HCT116 (cell line): Measurements from ENCODE around the gene NOL4L. TPM values are rescaled to one million over a fixed set of nuclear protein-coding genes. Genes with fewer than 3 reads are reported as not detected.

Source experiments
- ATAC-seq: fragments of 200-7000 bp; cut with Tn5 transposase; 2 replicates; pipeline ENCODE4 v1.9.1; 2020; ENCODE audit warnings: mild to moderate bottlenecking, moderate library complexity
- BruUV-seq: library from RNA; stranded (reverse); fragments of 400-500 nt; replicated peaks from 2 replicates; lab custom pipeline; 2021; lab: Mats Ljungman, UMichigan
- CTCF ChIA-PET: fragments of 300-600 bp; sonication (Branson Sonifier 250); formaldehyde crosslinking; loops from one replicate; lab custom pipeline; 2021; ENCODE audit warnings: antibody characterized with exemption; lab: Charles Lee
- POLR2A ChIA-PET: fragments of 300-600, 350-600 bp; sonication (Branson Sonifier 250); formaldehyde crosslinking; loops from one replicate; lab custom pipeline; 2021; ENCODE audit warnings: antibody characterized with exemption; lab: Charles Lee
- RAD21 ChIA-PET, 2 experiments: fragments of 300-600 bp; sonication (Branson Sonifier 250); formaldehyde crosslinking; loops; one replicate each; lab custom pipeline; 2023; ENCODE audit warnings: low total read pairs in 2 of 2; ENCODE audit not compliant: uncharacterized antibody in 2 of 2, unreplicated experiment in 2 of 2, low non-redundant PET in 1 of 2; lab: Charles Lee
- DNase-seq: peaks from one replicate; pipeline ENCODE4 v3.0.0-alpha.2; 2010; ENCODE audit warnings: low read depth, low spot score
- H2AFZ ChIP-seq: fragments of 200-600 bp; shearing (Covaris generic), sonication (generic); 2 replicates; pipeline ENCODE4 v1.6.1; 2017; ENCODE audit warnings: low read depth, mixed run types, mixed read lengths, antibody characterized with exemption, low read length; ENCODE audit not compliant: poor library complexity, severe bottlenecking
- H3K27ac ChIP-seq: 2 replicates; pipeline ENCODE4 v1.5.1; 2012; ENCODE audit warnings: low read depth, low read length
- H3K27me3 ChIP-seq: fragments of 200-600 bp; sonication (generic); 2 replicates; pipeline ENCODE4 v1.6.1; 2016; ENCODE audit warnings: mixed run types, low read length, mixed read lengths; ENCODE audit not compliant: insufficient read depth
- H3K36me3 ChIP-seq, 2 experiments: fragments of 200-500 bp in 1 of 2; fragments of 200-600 bp in 1 of 2; sonication (Bioruptor generic) in 1 of 2; sonication (generic) in 1 of 2; 2 replicates each; pipeline versions ENCODE4 v1.5.1 to v1.6.1; 2014 to 2016; ENCODE audit warnings: low read length in 2 of 2, inconsistent platforms in 1 of 2, mixed read lengths in 1 of 2, mixed run types in 1 of 2; ENCODE audit not compliant: insufficient read depth in 2 of 2, control insufficient read depth in 1 of 2
- H3K4me1 ChIP-seq, 2 experiments: fragments of 200-600 bp in 1 of 2; sonication (generic) in 1 of 2; 2 replicates each; pipeline versions ENCODE4 v1.5.1 to v1.6.1; 2012 to 2017; ENCODE audit warnings: low read length in 2 of 2, inconsistent platforms in 1 of 2, mild to moderate bottlenecking in 1 of 2, mixed read lengths in 1 of 2, mixed run types in 1 of 2, moderate library complexity in 1 of 2; ENCODE audit not compliant: insufficient read depth in 2 of 2, control insufficient read depth in 1 of 2
- H3K4me2 ChIP-seq: fragments of 200-600 bp; sonication (generic); 2 replicates; pipeline ENCODE4 v1.6.1; 2017; ENCODE audit warnings: mixed run types, low read length, mixed read lengths
- H3K4me3 ChIP-seq, 2 experiments: fragments of 200-600 bp in 1 of 2; sonication (generic) in 1 of 2; replicated peaks in 1 of 2; 2 replicates each; pipeline ENCODE4 v1.5.1; 2011 to 2016; ENCODE audit warnings: low read length in 2 of 2, control low read depth in 1 of 2, low read depth in 1 of 2, mild to moderate bottlenecking in 1 of 2, mixed read lengths in 1 of 2, mixed run types in 1 of 2
- H3K79me2 ChIP-seq: fragments of 200-600 bp; sonication (generic); 2 replicates; pipeline ENCODE4 v1.6.1; 2017; ENCODE audit warnings: mild to moderate bottlenecking, mixed run types, low read length, moderate library complexity, mixed read lengths; ENCODE audit not compliant: insufficient read depth
- H3K9ac ChIP-seq: fragments of 200-600 bp; sonication (generic); 2 replicates; pipeline ENCODE4 v1.6.1; 2016; ENCODE audit warnings: low read length, mixed read lengths
- H3K9me2 ChIP-seq: fragments of 200-600 bp; sonication (generic), shearing (Covaris generic); 2 replicates; pipeline ENCODE4 v1.6.1; 2017; ENCODE audit warnings: mixed run types, mild to moderate bottlenecking, moderate library complexity; ENCODE audit not compliant: insufficient read depth
- H3K9me3 ChIP-seq, 2 experiments: fragments of 200-500 bp in 1 of 2; fragments of 200-600 bp in 1 of 2; sonication (Bioruptor generic) in 1 of 2; sonication (generic) in 1 of 2; 2 replicates each; pipeline ENCODE4 v1.6.1; 2014 to 2017; ENCODE audit warnings: low read length in 2 of 2, mixed read lengths in 2 of 2, inconsistent platforms in 1 of 2, low read depth in 1 of 2, mild to moderate bottlenecking in 1 of 2, mixed run types in 1 of 2, moderate library complexity in 1 of 2; ENCODE audit not compliant: control insufficient read depth in 1 of 2, insufficient read depth in 1 of 2
- H4K20me1 ChIP-seq: fragments of 200-600 bp; sonication (generic), shearing (Covaris generic); 2 replicates; pipeline ENCODE4 v1.6.1; 2017; ENCODE audit warnings: mixed run types, mild to moderate bottlenecking, moderate library complexity; ENCODE audit not compliant: insufficient read depth
- CBX3 ChIP-seq: IDR thresholded peaks from 2 replicates; pipeline ENCODE4 v1.6.1; 2012; ENCODE audit warnings: low read depth
- EGR1 ChIP-seq: IDR thresholded peaks from 2 replicates; pipeline ENCODE4 v1.6.1; 2012; ENCODE audit warnings: low read depth
- ELF1 ChIP-seq: IDR thresholded peaks from 2 replicates; pipeline ENCODE4 v1.6.1; 2012; ENCODE audit warnings: low read depth, borderline replicate concordance
- EZH2 ChIP-seq: fragments of 200-600 bp; sonication (generic); IDR thresholded peaks from 2 replicates; pipeline ENCODE4 v1.6.1; 2017; ENCODE audit warnings: antibody characterized with exemption, mixed run types
- EZH2phosphoT487 ChIP-seq: fragments of 200-600 bp; IDR thresholded peaks from 2 replicates; pipeline ENCODE4 v1.6.1; 2018; ENCODE audit warnings: antibody characterized with exemption, borderline replicate concordance
- FOSL1 ChIP-seq: IDR thresholded peaks from 2 replicates; pipeline ENCODE4 v1.6.1; 2012; ENCODE audit warnings: low read depth
- JUND ChIP-seq: IDR thresholded peaks from 2 replicates; pipeline ENCODE4 v1.6.1; 2012
- POLR2AphosphoS5 ChIP-seq: IDR thresholded peaks from 2 replicates; pipeline ENCODE4 v1.6.1; 2011; ENCODE audit warnings: mild to moderate bottlenecking, low read depth, low read length, moderate library complexity
- RAD21 ChIP-seq: IDR thresholded peaks from 2 replicates; pipeline ENCODE4 v1.6.1; 2012; ENCODE audit warnings: low read depth, mild to moderate bottlenecking
- SIN3A ChIP-seq: IDR thresholded peaks from 2 replicates; pipeline ENCODE4 v1.6.1; 2012; ENCODE audit warnings: low read depth
- SP1 ChIP-seq: IDR thresholded peaks from 2 replicates; pipeline ENCODE4 v1.6.1; 2012; ENCODE audit warnings: low read depth
- SRF ChIP-seq: IDR thresholded peaks from 2 replicates; pipeline ENCODE4 v1.6.1; 2012; ENCODE audit warnings: low read depth
- TCF7L2 ChIP-seq: IDR thresholded peaks from 2 replicates; pipeline ENCODE4 v1.7.0; 2011; ENCODE audit warnings: borderline replicate concordance, inconsistent platforms; ENCODE audit not compliant: insufficient read depth, insufficient read length; ENCODE audit errors: extremely low read depth
- YY1 ChIP-seq: IDR thresholded peaks from 2 replicates; pipeline ENCODE4 v1.6.1; 2011; ENCODE audit warnings: low read length, low read depth, moderate library complexity, mild to moderate bottlenecking; ENCODE audit not compliant: insufficient replicate concordance; ENCODE audit errors: extremely low read depth
- ZBTB33 ChIP-seq: IDR thresholded peaks from 2 replicates; pipeline ENCODE4 v1.6.1; 2011; ENCODE audit warnings: mild to moderate bottlenecking, low read length, moderate library complexity; ENCODE audit not compliant: insufficient replicate concordance; ENCODE audit errors: extremely low read depth
- ZFX ChIP-seq: fragments of 450-650 bp; IDR thresholded peaks from 2 replicates; pipeline ENCODE4 v1.6.1; 2017
- ZNF274 ChIP-seq: fragments of 200-500 bp; sonication (Bioruptor generic); IDR thresholded peaks from 2 replicates; pipeline ENCODE4 v1.6.1; 2014; ENCODE audit warnings: mild to moderate bottlenecking, low read depth, low read length, inconsistent platforms
- intact Hi-C: fragments of 100-400 bp; cut with micrococcal nuclease; formaldehyde crosslinking; loops from 2 replicates; pipeline ENCODE4 v1.10.0; 2022
- total RNA-seq: library from RNA; stranded (reverse); gene quantifications from one replicate; pipeline ENCODE4 v1.2.1, GENCODE V29; 2021; ENCODE audit not compliant: unreplicated experiment
- TF ChIP-seq, protein P1 (sequence below): IDR thresholded peaks from 2 replicates; pipeline ENCODE4 v1.6.1; 2012
- TF ChIP-seq, protein P2 (sequence below), 3 experiments: fragments of 200-600 bp in 1 of 3; sonication (generic) in 1 of 3; IDR thresholded peaks in 2 of 3; conservative IDR thresholded peaks in 1 of 3; 2 replicates each; pipeline ENCODE4 v1.5.1; 2012 to 2017; ENCODE audit warnings: low read depth in 2 of 3, low read length in 2 of 3, antibody characterized with exemption in 1 of 3, borderline replicate concordance in 1 of 3, control low read depth in 1 of 3, mild to moderate bottlenecking in 1 of 3, mixed read lengths in 1 of 3, mixed run types in 1 of 3, moderate library complexity in 1 of 3; ENCODE audit not compliant: insufficient read depth in 1 of 3
- TF ChIP-seq, protein P3 (sequence below): IDR thresholded peaks from 2 replicates; pipeline ENCODE4 v1.6.1; 2012; ENCODE audit warnings: low read depth

NOL4L gene
- total RNA-seq, 1 experiment from 2014 or later, result 5.9 TPM

DNA sequence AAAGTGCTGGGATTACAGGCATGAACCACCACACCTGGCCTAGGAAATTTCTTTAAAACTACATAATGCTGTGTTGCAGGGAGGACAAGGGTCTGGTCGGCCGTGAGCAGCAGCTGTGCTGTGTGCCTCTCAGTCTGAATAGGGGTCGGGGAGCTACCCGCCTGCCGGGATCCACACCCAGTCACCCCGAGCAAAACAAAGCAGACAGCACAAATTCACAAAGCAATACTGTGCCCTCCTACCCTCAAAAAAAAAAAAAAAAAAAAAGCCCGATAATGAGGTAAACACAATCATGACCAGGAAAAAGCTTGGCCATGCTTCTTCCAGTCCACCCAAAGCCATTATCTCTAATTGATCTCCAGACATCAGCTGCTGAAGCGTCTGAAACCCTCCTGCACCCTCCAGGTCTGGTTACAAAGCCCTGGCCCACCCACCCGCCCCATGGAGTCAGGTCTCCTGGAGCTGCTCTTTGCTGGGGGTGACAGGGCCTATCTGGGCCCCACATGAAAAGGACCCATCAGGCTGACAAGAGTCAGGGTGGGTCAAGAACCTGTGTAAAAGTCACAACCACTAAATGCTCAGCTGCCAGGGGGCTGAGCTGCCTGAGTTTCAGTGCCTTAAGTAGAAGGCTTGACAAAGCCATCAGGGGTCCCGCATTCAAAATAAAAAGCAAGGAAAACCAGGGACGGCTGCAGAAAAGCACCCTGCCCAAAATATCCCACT lies 88.2 kb downstream of the NOL4L start:
- no peak for DNase-seq
- RAD21 ChIA-PET, result no interaction called here
- no peak overlapping the region for H3K4me2 ChIP-seq

More for the DNA sequence above, 88.2 kb downstream of the NOL4L start:
- no peak for ATAC-seq
- no peaks in the 10 kb centered on the region for H3K9me3 ChIP-seq
- no peaks in the 10 kb centered on the region for H3K79me2 ChIP-seq
- H3K27ac ChIP-seq, result no peak overlapping the region
- H4K20me1 ChIP-seq, result no peaks in the 10 kb centered on the region
- H3K4me3 ChIP-seq, result no peak overlapping the region
- no peaks in the 10 kb centered on the region for H3K36me3 ChIP-seq
- H3K9me2 ChIP-seq, result no peaks in the 10 kb centered on the region
- no peak overlapping the region for H3K9ac ChIP-seq
- no peaks in the 10 kb centered on the region for H3K27me3 ChIP-seq
- ChIA-PET POLR2A (interaction anchor here (0.7 kb wide), 1 partner anchor 9 kb away, joined by 5 read pairs; no protein-coding TSS in a partner anchor), CTCF (interaction anchor here (0.9 kb wide), 1 partner anchor 12 kb away, joined by 4 read pairs; no protein-coding TSS in a partner anchor)
- no peak overlapping the region for H2AFZ ChIP-seq
- intact Hi-C loops, result no loop called here
- no peak for TF ChIP-seq SP1
- TF ChIP-seq JUND, result no peak
- no peak for TF ChIP-seq TCF7L2
- no peak for TF ChIP-seq POLR2AphosphoS5
- no peak for TF ChIP-seq EZH2
- TF ChIP-seq ELF1, result no peak
- no peak for TF ChIP-seq SRF
- no peak for TF ChIP-seq CBX3
- TF ChIP-seq SIN3A, result no peak
- TF ChIP-seq RAD21, result no peak
- no peak for TF ChIP-seq YY1
- no peak for TF ChIP-seq FOSL1
- no peak for TF ChIP-seq ZBTB33
- TF ChIP-seq, protein P1, sequence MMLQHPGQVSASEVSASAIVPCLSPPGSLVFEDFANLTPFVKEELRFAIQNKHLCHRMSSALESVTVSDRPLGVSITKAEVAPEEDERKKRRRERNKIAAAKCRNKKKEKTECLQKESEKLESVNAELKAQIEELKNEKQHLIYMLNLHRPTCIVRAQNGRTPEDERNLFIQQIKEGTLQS, result no peak
- no peak for TF ChIP-seq EGR1
- no peak for TF ChIP-seq ZFX
- no peak for TF ChIP-seq ZNF274
- TF ChIP-seq, protein P2, sequence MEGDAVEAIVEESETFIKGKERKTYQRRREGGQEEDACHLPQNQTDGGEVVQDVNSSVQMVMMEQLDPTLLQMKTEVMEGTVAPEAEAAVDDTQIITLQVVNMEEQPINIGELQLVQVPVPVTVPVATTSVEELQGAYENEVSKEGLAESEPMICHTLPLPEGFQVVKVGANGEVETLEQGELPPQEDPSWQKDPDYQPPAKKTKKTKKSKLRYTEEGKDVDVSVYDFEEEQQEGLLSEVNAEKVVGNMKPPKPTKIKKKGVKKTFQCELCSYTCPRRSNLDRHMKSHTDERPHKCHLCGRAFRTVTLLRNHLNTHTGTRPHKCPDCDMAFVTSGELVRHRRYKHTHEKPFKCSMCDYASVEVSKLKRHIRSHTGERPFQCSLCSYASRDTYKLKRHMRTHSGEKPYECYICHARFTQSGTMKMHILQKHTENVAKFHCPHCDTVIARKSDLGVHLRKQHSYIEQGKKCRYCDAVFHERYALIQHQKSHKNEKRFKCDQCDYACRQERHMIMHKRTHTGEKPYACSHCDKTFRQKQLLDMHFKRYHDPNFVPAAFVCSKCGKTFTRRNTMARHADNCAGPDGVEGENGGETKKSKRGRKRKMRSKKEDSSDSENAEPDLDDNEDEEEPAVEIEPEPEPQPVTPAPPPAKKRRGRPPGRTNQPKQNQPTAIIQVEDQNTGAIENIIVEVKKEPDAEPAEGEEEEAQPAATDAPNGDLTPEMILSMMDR (IDR thresholded peaks at IDR 0.05 in 2 of 3, conservative IDR thresholded peaks at IDR 0.05 in 1 of 3; ENCODE audit: borderline replicate concordance in 1 of 3, insufficient read depth in 1 of 3, low read depth in 2 of 3, low read length in 2 of 3), result no peak
- TF ChIP-seq, protein P3, sequence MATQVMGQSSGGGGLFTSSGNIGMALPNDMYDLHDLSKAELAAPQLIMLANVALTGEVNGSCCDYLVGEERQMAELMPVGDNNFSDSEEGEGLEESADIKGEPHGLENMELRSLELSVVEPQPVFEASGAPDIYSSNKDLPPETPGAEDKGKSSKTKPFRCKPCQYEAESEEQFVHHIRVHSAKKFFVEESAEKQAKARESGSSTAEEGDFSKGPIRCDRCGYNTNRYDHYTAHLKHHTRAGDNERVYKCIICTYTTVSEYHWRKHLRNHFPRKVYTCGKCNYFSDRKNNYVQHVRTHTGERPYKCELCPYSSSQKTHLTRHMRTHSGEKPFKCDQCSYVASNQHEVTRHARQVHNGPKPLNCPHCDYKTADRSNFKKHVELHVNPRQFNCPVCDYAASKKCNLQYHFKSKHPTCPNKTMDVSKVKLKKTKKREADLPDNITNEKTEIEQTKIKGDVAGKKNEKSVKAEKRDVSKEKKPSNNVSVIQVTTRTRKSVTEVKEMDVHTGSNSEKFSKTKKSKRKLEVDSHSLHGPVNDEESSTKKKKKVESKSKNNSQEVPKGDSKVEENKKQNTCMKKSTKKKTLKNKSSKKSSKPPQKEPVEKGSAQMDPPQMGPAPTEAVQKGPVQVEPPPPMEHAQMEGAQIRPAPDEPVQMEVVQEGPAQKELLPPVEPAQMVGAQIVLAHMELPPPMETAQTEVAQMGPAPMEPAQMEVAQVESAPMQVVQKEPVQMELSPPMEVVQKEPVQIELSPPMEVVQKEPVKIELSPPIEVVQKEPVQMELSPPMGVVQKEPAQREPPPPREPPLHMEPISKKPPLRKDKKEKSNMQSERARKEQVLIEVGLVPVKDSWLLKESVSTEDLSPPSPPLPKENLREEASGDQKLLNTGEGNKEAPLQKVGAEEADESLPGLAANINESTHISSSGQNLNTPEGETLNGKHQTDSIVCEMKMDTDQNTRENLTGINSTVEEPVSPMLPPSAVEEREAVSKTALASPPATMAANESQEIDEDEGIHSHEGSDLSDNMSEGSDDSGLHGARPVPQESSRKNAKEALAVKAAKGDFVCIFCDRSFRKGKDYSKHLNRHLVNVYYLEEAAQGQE, result no peak
- no peak for TF ChIP-seq EZH2phosphoT487
- TF ChIP-seq, all 23 proteins: peak for 0
- BruUV-seq, result no TSS peak
- H3K4me1 ChIP-seq, result no peaks in the 10 kb centered on the region
